ENCODE data around the gene ATXN2. TPM values are rescaled to one million over a fixed set of nuclear protein-coding genes. Genes with fewer than 3 reads are reported as not detected.
"Not testable (repeated sequence)": the region's sequence is repeated elsewhere in the genome, so short reads cannot be mapped to it uniquely, and the experiment has no call there.

ATXN2 gene
- total and polyA plus RNA-seq, 8 donors = 12.9 to 28.2 (median 19.4) TPM

- H3K27ac ChIP-seq = no peak overlapping the region
- ATAC-seq = peak in 1 of 4 donors; percentile 26
- DNase-seq = no peak
- H3K9me3 ChIP-seq = no peaks in the 10 kb centered on the region
- H3K27me3 ChIP-seq = no peaks in the 10 kb centered on the region
- intact Hi-C loops (cut with DNase I) = no loop called here
- H3K36me3 ChIP-seq = no peaks in the 10 kb centered on the region
- peaks cover 0 to 17% (median 0%) of the 10 kb centered on the region in 3 donors for H3K4me1 ChIP-seq
- no peak for FAIRE-seq
- no peak overlapping the region for H3K4me3 ChIP-seq
- no peak for TF ChIP-seq CTCF (IDR thresholded peaks at IDR 0.05)
These were observed 136.8 kb downstream of the ATXN2 start for GRCh38 chr12:111462210-111462769.

- H3K9me3 ChIP-seq; DNase-seq; H3K27me3 ChIP-seq; intact Hi-C loops (cut with DNase I); H3K4me3 ChIP-seq; FAIRE-seq; H3K27ac ChIP-seq; ATAC-seq: not testable (repeated sequence)
- Histone ChIP-seq H3K4me1 (peaks cover 0 to 17% (median 0%) of the 10 kb centered on the region in 3 donors), H3K36me3 (peaks cover 0 to 12% (median 10%) of the 10 kb centered on the region in 3 donors)
- 97 to 99% methylated on average over 11 of the region's 11 CpGs for WGBS, 2 donors
These were observed 139.0 kb downstream of the ATXN2 start for GRCh38 chr12:111460111-111460510.

DNA sequence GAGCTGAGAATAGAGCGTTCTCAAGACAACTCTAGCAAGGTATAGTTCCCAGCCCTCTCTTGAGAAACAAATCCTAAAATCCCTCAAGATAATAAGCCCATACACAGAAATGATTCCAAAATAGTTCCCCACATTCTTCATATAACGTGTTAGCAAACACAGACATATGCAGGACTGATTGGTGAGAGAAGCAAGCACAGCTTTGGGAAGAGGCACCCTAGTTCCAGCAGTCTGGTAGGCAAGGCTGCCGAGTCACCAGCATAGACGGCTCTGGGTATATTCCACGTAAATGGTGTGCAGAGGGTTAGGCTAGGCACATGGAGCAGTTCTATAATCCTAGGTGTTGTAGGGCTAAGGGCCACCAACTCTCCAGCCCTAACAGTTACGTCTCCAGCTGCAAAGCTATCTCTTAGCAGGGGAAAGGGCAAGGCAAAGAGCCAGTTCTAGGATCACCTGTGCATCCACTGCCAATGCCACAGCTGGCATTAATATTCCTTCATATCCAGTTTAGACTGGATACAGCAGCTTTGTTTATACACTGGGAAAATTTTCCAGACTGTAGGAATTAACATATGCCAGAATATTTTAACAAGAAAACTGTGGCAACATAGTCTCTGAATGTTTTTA, 140.5 kb downstream of the ATXN2 start:
- intact Hi-C loops (cut with DNase I) = no loop called here
- peaks cover 0 to 25% (median 23%) of the 10 kb centered on the region in 3 donors for H3K36me3 ChIP-seq
- 51 to 59% methylated on average over 6 of the region's 6 CpGs for WGBS, 2 donors
- no peak overlapping the region for H3K4me3 ChIP-seq
- no peak overlapping the region for H3K27ac ChIP-seq
- peaks cover 0 to 13% (median 0%) of the 10 kb centered on the region in 3 donors for H3K4me1 ChIP-seq
- peak in 1 of 6 donors; percentile 49 for DNase-seq
- H3K27me3 ChIP-seq = no peaks in the 10 kb centered on the region
- peak; percentile 30 to 80 (median 63) for ATAC-seq
- no peak for FAIRE-seq
- TF ChIP-seq CTCF (IDR thresholded peaks at IDR 0.05) = no peak
- H3K9me3 ChIP-seq = no peaks in the 10 kb centered on the region

DNA sequence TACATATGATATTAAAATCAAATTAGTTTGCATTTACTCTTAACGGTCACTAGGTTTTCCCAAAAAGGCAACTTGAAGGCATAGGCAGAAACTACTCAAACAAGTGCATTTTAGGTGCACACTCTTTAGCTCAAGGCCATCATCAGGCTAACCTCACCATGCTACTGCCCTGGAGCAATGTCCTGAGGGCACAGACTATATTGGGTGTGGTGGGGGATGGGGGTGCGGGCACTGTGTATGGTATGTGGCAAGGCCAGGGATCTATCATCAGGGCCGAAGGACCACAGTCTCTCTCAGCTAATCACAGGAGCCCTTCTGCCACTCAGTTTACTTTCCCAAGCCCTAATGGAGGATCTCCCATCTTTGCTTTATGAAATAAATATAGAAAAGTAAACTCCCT, 141.5 kb downstream of the ATXN2 start:
- 73 to 84% methylated on average over 3 of the region's 3 CpGs for WGBS, 2 donors
- ATAC-seq = no peak
- Histone ChIP-seq H3K27ac (no peak overlapping the region), H3K36me3 (peaks cover 0 to 34% (median 28%) of the 10 kb centered on the region in 3 donors), H3K4me3 (no peak overlapping the region), H3K9me3 (no peaks in the 10 kb centered on the region), H3K4me1 (peaks cover 0 to 13% (median 0%) of the 10 kb centered on the region in 3 donors), H3K27me3 (no peaks in the 10 kb centered on the region)
- no peak for FAIRE-seq
- TF ChIP-seq CTCF (IDR thresholded peaks at IDR 0.05) = no peak
- no peak for DNase-seq
- intact Hi-C loops (cut with DNase I) = no loop called here

GRCh38 chr12:111457071-111457470, 142.0 kb downstream of the ATXN2 start:
- no peak for ATAC-seq
- no peak overlapping the region for H3K27ac ChIP-seq
- FAIRE-seq = no peak
- H3K9me3 ChIP-seq = no peaks in the 10 kb centered on the region
- no peak overlapping the region for H3K4me3 ChIP-seq
- no peak for TF ChIP-seq CTCF (IDR thresholded peaks at IDR 0.05)
- WGBS, 2 donors = 96 to 97% methylated on average over 9 of the region's 9 CpGs
- intact Hi-C loops (cut with DNase I) = no loop called here
- H3K27me3 ChIP-seq = no peaks in the 10 kb centered on the region
- peaks cover 0 to 39% (median 28%) of the 10 kb centered on the region in 3 donors for H3K36me3 ChIP-seq
- DNase-seq = no peak
- peaks cover 0 to 9% (median 0%) of the 10 kb centered on the region in 3 donors for H3K4me1 ChIP-seq
